ENCODE results near the gene NECTIN4. TPM values are rescaled to one million over a fixed set of nuclear protein-coding genes. Genes with fewer than 3 reads are reported as not detected.

NECTIN4 gene
- total and polyA plus RNA-seq, 2 experiments from 2014 or later = 0.16 TPM; not detected in 1

GRCh38 chr1:161086457-161086856 is 2.9 kb downstream of the NECTIN4 start:
- Mint-ChIP-seq H3K4me3 (no peak overlapping the region), H3K4me1 (peaks cover 20% of the 10 kb centered on the region)
- H3K79me2 ChIP-seq (replicated peaks; ENCODE audit: insufficient read depth) = no peaks in the 10 kb centered on the region

GRCh38 chr1:161085165-161085564 is 4.2 kb downstream of the NECTIN4 start:
- Histone ChIP-seq H3K4me1 (ENCODE audit: insufficient read depth) (peaks cover 13% of the 10 kb centered on the region), H3K4me2 (no peak overlapping the region), H3K4me3 (no peak overlapping the region), H3K27me3 (ENCODE audit: insufficient read depth) (no peaks in the 10 kb centered on the region), H3K36me3 (ENCODE audit: insufficient read depth) (no peaks in the 10 kb centered on the region), H4K20me1 (replicated peaks; ENCODE audit: insufficient read depth) (no peaks in the 10 kb centered on the region), H3K79me2 (replicated peaks; ENCODE audit: insufficient read depth) (no peaks in the 10 kb centered on the region), H2AFZ (no peak overlapping the region), H3K9me2 (ENCODE audit: insufficient read depth) (peaks cover 5% of the 10 kb centered on the region; the same call in 1 of the 2 replicates), H3K27ac (ENCODE audit: low read depth) (no peak overlapping the region), H3F3A (replicated peaks; ENCODE audit: low read depth) (peaks cover 2% of the 10 kb centered on the region; the same call in 1 of the 2 replicates)
- no peak for DNase-seq (ENCODE audit: low spot score)
- H3K27ac Mint-ChIP-seq = no peak overlapping the region
- H3K9me3 Mint-ChIP-seq = no peaks in the 10 kb centered on the region; the same call in 2 of the 3 replicates
- H3K4me3 Mint-ChIP-seq = no peak overlapping the region
- TF ChIP-seq ZNF462 (CRISPR knock-in tag; IDR thresholded peaks at IDR 0.05) = no peak
- H3K4me1 Mint-ChIP-seq = peaks cover 25% of the 10 kb centered on the region
- H3K27me3 Mint-ChIP-seq (ENCODE audit: insufficient read depth, low read depth, poor library complexity) = peaks cover 14% of the 10 kb centered on the region
- no peak for ATAC-seq
- no peaks in the 10 kb centered on the region; the same call in 2 of the 3 replicates for H3K36me3 Mint-ChIP-seq (ENCODE audit: low read depth)

More at GRCh38 chr1:161086457-161086856, 2.9 kb downstream of the NECTIN4 start:
- peaks cover 12% of the 10 kb centered on the region for H3K27me3 Mint-ChIP-seq (ENCODE audit: insufficient read depth, low read depth, poor library complexity)
- no peak for TF ChIP-seq CTCF (conservative IDR thresholded peaks at IDR 0.05; ENCODE audit: low read depth in 2 of 2)
- no peak for TF ChIP-seq NANOG (IDR thresholded peaks at IDR 0.05; ENCODE audit: borderline replicate concordance)
- TF ChIP-seq EZH2 (IDR thresholded peaks at IDR 0.05; ENCODE audit: low read depth, unreplicated experiment) = no peak
- TF ChIP-seq EZH2phosphoT487 (IDR thresholded peaks at IDR 0.05; ENCODE audit: unreplicated experiment) = no peak
- Histone ChIP-seq H3K27ac (ENCODE audit: low read depth) (no peak overlapping the region), H3K36me3 (ENCODE audit: insufficient read depth) (no peaks in the 10 kb centered on the region), H3K9me2 (ENCODE audit: insufficient read depth) (peaks cover 5% of the 10 kb centered on the region; the same call in 1 of the 2 replicates), H3K4me3 (no peak overlapping the region), H3K4me2 (0 out of 2 replicates have a peak overlapping the region, but pooled peaks have one; percentile 38), H3K4me1 (ENCODE audit: insufficient read depth) (peaks cover 7% of the 10 kb centered on the region), H3K27me3 (ENCODE audit: insufficient read depth) (no peaks in the 10 kb centered on the region), H2AFZ (0 out of 2 replicates have a peak overlapping the region, but pooled peaks have one; percentile 14), H3F3A (replicated peaks; ENCODE audit: low read depth) (no peaks in the 10 kb centered on the region), H4K20me1 (replicated peaks; ENCODE audit: insufficient read depth) (no peaks in the 10 kb centered on the region)
- H3K36me3 Mint-ChIP-seq (ENCODE audit: low read depth) = no peaks in the 10 kb centered on the region; the same call in 2 of the 3 replicates
- DNase-seq (ENCODE audit: low spot score) (peak; percentile 17), ATAC-seq (no peak; the same call in 2 of the 3 replicates)
- H3K9me3 Mint-ChIP-seq = no peaks in the 10 kb centered on the region; the same call in 2 of the 3 replicates
- H3K27ac Mint-ChIP-seq = no peak overlapping the region

Measured in GM23338 (cell line).